HG03457 (cell line): ENCODE results near the gene ATP13A4.
A peak's percentile ranks its signal among the peaks of the same experiment; 100 is the strongest.

Source experiments
- ATAC-seq: cut with Tn5 transposase; IDR thresholded peaks from one replicate; pipeline ENCODE4 v1.9.1; 2021; ENCODE audit warnings: moderate number of reproducible peaks; ENCODE audit not compliant: unreplicated experiment

Gene ATP13A4, protein sequence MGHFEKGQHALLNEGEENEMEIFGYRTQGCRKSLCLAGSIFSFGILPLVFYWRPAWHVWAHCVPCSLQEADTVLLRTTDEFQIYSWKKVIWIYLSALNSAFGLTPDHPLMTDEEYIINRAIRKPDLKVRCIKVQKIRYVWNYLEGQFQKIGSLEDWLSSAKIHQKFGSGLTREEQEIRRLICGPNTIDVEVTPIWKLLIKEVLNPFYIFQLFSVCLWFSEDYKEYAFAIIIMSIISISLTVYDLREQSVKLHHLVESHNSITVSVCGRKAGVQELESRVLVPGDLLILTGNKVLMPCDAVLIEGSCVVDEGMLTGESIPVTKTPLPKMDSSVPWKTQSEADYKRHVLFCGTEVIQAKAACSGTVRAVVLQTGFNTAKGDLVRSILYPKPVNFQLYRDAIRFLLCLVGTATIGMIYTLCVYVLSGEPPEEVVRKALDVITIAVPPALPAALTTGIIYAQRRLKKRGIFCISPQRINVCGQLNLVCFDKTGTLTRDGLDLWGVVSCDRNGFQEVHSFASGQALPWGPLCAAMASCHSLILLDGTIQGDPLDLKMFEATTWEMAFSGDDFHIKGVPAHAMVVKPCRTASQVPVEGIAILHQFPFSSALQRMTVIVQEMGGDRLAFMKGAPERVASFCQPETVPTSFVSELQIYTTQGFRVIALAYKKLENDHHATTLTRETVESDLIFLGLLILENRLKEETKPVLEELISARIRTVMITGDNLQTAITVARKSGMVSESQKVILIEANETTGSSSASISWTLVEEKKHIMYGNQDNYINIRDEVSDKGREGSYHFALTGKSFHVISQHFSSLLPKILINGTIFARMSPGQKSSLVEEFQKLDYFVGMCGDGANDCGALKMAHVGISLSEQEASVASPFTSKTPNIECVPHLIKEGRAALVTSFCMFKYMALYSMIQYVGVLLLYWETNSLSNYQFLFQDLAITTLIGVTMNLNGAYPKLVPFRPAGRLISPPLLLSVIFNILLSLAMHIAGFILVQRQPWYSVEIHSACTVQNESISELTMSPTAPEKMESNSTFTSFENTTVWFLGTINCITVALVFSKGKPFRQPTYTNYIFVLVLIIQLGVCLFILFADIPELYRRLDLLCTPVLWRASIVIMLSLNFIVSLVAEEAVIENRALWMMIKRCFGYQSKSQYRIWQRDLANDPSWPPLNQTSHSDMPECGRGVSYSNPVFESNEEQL

DNA sequence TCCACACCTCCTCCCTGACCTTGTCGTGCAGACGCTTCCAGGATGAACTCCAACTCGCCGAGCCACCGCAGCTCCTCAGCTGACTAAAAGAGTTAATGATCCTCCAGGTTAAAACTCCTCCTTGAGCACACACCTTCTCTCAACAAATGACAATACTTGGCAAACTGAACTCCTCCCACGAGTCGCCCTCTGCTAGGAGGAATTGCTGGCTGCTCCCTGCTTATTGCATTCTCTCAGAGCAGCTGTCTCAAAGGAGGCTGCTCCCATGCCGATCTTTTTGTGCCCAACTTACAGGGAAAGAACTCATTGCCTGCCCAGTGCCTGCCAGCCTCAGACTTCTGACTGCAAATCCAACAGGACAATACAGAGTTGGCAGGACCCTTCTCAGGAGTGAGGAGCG lies at the start of gene ATP13A4:
TSS of gene ATP13A4 (minus strand) at position 85 of the 400 bp plus-strand sequence. CDS start 96 bp downstream, outside the sequence.
- no peak for ATAC-seq

DNA sequence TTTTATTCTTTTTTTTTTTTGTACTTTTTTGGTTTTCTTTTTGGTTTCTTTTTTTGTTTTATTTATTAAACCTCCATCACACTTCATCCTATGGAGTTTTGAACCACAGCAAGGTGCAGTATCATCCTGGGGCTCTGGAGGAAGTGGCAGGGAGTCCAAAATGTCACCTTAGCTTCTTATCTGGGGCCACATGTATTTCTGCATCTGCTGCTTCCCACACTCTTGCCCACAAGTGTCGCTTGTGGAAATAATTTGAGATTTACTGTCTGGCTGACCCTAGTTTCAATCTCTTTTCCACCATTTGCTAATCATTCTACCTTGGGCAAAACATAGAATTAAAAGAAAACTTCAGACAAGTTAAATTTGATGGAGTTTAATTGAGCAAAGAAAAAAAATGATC lies 44.7 kb upstream of the ATP13A4 start:
- no peak for ATAC-seq

DNA sequence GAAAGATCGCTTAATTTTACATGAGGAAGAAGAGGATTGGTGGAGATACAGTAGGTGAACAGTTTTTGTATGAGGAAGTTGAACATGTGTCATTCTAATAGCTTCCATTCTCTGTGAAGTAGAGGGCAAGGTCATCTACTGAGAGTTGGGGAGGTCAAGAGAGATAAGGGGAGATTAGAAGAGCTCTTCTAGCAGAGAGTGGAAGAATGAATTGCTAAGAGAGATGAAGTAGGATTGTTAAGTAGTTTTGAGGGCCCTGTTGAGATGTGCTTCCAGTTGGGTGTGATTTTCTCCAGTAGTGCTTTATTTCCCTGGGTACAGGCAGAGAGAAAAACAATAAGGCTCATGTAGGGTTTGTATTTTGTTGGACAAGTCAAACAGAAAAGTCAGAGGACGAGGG lies 43.5 kb upstream of the ATP13A4 start:
- no peak for ATAC-seq

DNA sequence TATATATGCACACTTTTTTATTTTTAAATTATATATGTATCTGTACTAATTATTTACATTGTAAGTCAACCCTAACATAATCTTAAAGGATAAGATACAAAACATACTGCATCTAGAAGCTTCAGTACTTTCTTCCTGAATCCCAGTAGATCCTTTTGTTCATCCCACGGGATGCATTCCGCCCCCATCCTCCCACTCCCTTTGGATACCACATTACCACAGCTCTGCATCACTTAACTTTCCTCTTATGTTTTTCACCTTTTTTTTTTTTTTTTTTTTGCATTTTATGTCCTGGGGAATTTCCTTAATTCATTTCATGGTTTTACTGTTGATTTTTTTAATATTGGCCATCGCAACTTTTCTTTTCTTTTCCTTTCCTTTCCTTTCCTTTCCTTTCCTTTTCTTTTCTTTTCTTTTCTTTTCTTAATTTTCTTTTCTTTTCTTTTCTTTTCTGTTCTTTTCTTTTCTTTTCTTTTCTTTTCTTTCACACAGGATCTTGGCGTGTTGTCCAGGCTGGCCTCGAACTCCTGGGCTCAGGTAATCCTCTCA lies 41.3 kb upstream of the ATP13A4 start:
- no peak for ATAC-seq

DNA sequence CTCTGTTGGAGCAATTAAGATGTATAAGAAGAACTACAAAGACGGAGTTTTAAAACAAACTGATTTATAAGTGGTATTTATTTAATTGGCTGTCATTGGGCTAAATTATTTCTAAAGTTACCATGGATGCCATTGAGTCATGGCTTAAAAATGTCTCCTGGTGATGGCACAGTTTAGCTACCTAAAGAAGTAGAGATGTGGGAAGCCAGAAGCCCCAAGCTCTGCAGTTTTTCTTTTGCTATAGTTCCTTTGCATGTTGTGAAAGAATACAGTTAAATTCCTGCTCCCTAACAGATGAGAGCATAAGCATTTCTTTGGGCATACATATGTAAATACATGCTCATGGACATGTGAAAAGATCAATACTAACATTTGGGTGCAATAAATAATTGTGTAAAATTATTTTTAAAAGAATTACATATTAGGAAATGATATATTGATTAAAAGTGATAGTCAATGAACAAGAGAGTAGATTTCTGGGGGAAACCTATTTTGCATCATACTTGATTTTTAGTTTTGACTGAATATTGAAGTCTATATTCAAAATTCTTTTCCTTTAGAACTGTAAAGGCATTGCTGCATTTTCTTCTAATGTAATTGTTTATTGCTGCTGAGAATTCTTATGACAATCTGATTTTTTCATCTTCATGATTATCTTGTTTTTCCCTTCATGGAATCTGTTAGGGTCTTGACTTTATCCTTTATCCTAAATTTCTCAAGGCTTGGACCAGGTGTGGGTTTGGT lies 40.4 kb upstream of the ATP13A4 start:
- no peak for ATAC-seq

DNA sequence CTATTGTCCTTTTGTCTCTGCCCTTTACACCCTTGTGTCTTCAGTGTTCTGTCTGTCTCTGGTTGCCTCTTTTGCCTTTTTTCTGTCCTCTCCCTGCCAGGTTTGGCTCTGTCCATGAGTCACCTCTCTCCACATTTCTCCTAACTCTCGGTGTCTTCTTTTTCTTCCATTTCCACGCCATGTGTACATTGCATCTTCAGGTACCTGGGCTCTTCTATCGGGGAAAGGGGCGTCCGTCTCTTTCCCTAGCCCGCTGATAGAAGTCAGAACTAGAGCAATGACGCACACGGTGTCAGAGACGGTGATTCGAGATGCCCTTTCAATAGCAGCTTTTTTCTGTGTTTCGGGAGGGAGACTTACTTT lies 39.0 kb upstream of the ATP13A4 start:
- ATAC-seq = peak; percentile 8

DNA sequence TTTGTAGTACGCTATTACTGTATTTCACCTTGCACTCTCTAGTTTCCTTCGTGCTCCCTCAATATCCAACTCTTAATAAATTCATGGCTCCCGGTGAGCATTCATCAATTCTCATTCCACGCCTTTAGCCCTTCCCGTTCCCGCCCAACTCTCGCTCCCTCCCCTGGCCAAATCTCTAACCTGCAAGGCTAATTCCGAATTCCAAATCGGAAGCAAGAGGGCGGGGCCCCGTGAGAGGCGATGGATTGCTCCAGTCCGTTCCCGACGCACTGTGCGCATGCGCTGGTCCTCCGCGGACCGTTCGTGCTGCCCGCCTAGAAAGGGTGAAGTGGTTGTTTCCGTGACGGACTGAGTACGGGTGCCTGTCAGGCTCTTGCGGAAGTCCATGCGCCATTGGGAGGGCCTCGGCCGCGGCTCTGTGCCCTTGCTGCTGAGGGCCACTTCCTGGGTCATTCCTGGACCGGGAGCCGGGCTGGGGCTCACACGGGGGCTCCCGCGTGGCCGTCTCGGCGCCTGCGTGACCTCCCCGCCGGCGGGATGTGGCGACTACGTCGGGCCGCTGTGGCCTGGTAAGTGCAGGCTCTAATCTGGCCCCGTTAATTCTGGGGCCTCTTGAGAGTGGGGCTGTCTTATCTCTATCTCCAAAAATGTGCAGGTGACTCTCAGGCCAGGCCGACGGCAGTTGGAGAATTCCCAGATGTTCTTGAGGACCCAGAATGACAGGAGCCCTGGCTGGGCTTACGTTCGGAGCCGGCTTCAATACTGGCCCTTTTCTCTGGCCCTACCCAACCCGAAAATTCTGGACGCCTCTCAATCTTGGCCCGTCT lies 38.4 kb upstream of the ATP13A4 start, which contains the start of gene OPA1:
TSS of gene OPA1 (plus strand) at position 368 of the 827 bp plus-strand sequence. CDS start at position 538, 170 bp downstream.
- ATAC-seq = peak; percentile 99

DNA sequence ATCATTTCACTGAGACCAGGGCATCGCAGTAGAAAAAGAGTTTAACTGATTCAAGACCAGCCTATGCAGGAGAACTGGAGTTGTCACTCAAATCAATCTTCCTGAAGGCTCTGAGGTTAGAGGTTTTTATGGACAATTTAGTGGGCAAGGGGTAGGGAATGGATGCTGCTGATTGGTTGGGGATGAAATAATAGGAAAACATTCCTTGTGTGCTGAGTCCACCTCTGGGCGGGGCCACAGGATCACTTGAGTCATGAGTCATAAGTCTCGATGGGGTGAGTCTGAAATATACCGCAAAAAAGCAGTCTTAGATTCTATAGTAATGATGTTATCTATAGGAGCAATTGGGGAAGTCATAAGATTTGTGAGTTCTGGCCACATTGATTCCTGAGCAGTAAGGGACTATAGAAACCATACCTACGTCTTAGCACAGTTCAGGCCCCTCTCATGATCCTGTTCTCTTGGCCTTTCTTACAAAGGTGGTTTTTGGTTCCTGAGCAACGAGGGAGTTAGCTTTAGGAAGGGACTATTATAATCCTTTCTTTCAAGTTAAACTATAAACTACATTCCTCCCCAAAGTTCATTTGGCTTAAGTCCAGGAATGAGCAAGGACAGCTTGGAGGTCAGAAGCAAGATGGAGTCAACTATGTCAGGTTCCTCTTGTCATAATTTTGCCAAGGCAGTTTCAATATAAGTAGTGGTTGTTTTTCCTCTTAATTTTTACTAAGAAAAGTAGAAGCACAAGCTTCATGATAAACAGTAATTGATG lies 35.6 kb upstream of the ATP13A4 start:
- ATAC-seq = no peak

DNA sequence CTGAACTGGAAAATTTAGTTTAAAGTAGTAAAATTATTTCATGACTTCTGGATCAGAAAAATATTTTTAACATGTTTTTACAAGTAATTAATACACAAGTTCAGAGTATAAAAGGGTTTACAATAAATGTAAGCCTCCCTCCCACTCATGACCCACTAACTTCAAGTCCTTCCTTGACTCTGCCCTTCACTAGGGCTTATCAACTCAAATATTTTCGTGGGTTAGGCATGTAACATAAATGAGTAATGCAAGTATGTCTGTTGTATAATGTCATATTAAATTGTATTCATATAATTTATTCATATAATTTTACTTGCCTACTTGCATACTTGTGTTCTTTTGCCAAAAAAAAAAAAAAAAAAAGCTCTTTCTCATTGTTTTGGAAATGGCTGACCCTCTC lies 34.9 kb upstream of the ATP13A4 start:
- ATAC-seq = no peak

DNA sequence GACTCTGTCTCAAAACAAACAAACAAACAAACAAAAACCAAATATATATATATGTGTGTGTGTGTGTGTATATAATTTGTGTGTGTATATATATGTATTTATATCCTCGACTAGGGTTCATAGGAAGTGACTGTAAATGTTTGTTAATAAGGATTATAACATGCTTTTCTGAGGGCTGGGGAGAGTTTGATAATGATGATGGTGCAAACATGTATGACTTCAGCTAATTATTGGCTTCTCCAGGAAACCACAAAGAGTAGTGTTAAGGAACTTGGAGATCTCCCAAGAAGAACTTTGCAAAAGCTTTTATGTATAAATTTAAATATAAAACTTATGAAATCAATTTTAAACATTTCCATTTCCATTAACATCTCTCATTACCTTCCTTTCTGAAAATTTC lies 34.4 kb upstream of the ATP13A4 start:
- no peak for ATAC-seq

DNA sequence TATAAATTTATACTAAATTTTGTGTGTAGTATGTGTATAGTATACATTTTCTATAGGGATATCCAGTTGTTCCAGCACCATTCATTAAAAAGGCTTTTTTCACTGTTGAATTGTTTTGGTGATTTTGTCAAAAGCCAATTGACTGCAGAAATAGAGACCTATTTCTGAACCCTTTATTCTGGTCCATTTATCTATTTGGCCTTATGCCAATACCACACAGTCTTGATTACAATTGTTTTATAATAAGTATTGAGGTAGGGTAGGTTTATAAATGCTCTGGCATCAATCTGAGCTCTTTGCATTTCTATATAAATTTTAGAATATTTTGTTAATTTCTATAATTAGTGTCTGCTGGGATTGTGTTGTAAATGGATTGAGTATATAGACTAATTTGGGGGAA lies 31.8 kb upstream of the ATP13A4 start:
- no peak for ATAC-seq

DNA sequence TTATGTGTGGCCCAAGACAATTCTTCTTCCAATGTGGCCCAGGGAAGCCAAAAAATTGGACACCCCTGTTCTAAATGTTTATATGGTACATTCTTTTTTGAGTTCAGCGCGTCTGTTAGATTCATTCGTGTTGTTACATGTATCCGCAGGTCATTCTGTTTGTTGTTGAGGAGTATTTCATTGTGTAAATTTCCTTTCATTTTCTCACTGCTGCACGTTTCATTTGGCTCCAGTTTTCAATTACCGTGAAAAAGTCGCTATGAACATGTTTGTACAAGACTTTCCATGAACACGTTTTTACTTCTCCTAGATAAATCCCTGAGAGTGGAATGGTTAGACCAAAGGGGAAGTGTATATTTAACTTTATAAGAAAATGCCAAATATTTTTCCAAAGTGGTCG lies 30.8 kb upstream of the ATP13A4 start:
- ATAC-seq = no peak

DNA sequence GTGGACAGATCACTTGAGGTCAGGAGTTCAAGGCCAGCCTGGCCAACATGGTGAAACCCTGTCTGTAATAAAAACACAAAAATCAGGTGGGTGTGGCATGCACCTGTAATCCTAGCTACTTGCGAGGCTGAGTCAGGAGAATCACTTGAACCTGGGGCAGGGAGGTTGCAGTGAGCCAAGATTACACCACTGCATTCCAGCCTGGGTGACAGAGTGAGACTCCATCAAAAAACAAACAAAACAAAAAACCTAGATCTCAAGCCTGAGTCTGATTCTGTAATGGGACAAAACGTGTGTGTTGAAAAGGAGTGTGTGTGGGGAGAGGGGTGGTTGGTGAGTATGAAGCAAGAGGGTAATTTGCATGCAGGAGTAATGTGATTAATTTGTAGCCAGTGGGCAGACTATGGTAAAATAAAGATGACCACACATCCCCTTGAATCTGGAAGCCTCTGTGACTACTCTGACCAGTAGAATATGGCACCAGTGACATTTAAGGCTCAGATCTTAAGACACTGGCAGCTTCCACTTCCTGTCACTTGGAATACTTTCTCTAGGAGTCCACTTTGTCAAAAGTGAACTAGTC lies 19.9 kb upstream of the ATP13A4 start:
- no peak for ATAC-seq

DNA sequence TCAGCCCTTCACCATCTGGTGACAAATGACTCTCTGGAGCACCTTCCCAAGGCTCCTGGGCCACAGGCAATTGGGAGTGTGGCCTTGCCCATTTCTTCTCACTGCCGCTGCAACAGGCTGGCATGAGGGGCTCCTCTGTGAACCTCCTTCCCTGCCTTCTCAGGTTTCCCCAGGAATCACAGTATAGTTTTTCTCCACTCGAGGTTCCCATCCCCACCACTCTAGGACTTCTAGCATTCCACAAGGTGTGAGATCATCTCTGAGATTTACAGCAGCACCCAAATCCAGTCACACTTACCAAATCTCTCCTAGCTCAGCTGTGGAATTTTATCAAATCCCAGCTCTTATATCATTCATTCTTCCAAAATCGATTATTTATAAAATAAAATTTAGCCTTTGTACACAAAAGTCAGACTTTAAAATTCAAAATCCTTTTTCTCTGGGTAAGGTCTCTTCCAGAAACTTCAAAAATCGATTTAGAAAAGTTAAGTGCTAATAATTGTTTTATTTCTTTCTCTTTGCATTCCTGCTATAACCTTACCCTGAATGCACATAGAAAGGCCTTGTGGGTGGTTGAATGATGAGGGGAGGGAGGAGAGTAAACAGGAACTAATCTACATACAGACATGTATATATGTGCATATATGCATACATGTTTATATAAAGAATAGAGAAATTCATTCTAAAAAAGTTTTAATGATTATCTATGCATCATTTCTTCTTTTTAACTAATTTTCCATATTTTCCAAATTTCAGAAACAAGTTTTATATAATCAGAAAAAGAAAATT lies 18.9 kb upstream of the ATP13A4 start:
- ATAC-seq = no peak

DNA sequence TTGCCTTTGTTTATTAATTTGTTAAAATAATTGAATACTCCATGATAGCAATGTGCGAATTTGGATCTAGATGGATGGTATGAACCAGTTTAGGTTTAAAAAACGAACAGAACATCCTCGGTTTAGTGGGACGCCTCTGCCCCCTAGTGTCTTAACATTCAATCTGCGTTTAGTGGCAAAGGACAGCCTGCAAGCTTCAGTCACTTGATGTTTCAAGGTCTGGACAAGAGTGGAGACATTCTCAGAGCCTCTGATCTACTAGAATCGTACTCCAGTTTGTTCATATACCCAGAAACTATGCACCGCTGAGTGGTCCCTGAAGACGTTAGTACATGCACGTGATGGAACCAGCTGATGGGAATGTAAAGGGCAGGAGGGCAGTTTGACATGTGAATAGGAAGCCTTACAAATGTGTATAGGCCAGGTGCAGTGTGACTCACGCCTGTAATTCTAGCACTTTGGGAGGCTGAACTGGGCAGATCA lies 17.8 kb upstream of the ATP13A4 start:
- ATAC-seq = no peak

DNA sequence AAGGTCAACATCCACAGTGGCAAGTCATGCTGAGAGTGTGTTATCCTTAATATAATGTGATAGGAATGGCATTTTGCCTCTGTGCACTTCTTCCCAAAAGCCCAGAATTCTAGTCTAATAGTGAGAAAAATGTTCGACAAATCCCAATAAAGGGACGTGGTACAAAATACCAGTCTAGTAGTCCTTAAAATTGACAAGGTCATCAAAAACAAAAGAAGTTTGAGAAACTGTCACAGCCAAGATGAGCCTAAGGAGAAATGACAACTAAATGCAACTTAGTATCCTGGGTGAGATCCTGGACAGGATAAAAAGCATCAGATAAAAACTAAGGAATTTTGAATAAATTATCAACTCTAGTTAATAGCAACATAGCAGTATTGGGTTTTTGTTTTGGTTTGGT lies 14.4 kb upstream of the ATP13A4 start:
- no peak for ATAC-seq

DNA sequence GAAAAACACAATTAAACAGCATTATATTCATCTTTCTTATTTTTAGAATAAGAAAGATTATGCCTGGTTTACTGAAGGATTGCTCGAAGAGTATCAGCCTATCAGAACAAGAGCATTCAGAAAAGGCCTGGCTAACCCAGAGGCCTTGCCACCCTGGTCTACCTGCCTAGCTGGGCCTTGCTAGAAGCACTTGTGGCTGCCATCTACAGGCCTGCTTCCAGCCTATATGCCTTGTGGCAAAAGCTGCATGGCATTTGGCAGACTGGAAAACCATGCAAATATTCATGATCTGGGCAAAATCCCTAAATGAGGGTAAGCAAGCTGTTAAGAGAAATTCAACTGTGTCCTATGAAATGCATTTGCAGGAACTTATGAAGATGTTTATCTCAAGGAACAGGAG lies 9.3 kb upstream of the ATP13A4 start:
- no peak for ATAC-seq
